WTC11 (cell line): ENCODE results near the gene CDC5L.

Experiments used
- AR ChIP-seq: fragments of 250-450 bp; sonication (Bioruptor Pico); IDR thresholded peaks from 2 replicates; pipeline ENCODE4 v1.9.0; 2021; ENCODE audit warnings: mild to moderate bottlenecking
- CBFB ChIP-seq: sonication (generic); formaldehyde crosslinking; IDR thresholded peaks from 2 replicates; pipeline ENCODE4 v1.8.1; 2022; ENCODE audit warnings: mild to moderate bottlenecking, low read depth, missing genetic modification reagents
- CTCF ChIP-seq: fragments of 200-600 bp; IDR thresholded peaks from 2 replicates; pipeline ENCODE4 v1.8.0; 2022; ENCODE audit warnings: antibody characterized with exemption
- E2F1 ChIP-seq: sonication (generic); formaldehyde crosslinking; IDR thresholded peaks from 2 replicates; pipeline ENCODE4 v1.8.0; 2022; ENCODE audit warnings: mild to moderate bottlenecking, missing genetic modification reagents
- HMGXB4 ChIP-seq: sonication (generic); formaldehyde crosslinking; IDR thresholded peaks from 2 replicates; pipeline ENCODE4 v1.8.1; 2023; ENCODE audit warnings: mild to moderate bottlenecking, moderate library complexity, missing genetic modification reagents
- MYBL2 ChIP-seq: sonication (generic); formaldehyde crosslinking; IDR thresholded peaks from 2 replicates; pipeline ENCODE4 v1.8.1; 2023; ENCODE audit warnings: mild to moderate bottlenecking, moderate library complexity, missing genetic modification reagents
- NR2C2 ChIP-seq: sonication (generic); formaldehyde crosslinking; IDR thresholded peaks from 2 replicates; pipeline ENCODE4 v1.8.0; 2022; ENCODE audit warnings: mild to moderate bottlenecking, missing genetic modification reagents
- PRDM15 ChIP-seq: sonication (generic); formaldehyde crosslinking; IDR thresholded peaks from 2 replicates; pipeline ENCODE4 v1.8.0; 2022; ENCODE audit warnings: missing genetic modification reagents
- SMAD3 ChIP-seq: sonication (generic); formaldehyde crosslinking; IDR thresholded peaks from 2 replicates; pipeline ENCODE4 v1.8.0; 2022; ENCODE audit warnings: missing genetic modification reagents, mild to moderate bottlenecking, borderline replicate concordance
- TEAD4 ChIP-seq: sonication (generic); formaldehyde crosslinking; IDR thresholded peaks from 2 replicates; pipeline ENCODE4 v1.8.0; 2022; ENCODE audit warnings: mild to moderate bottlenecking, missing genetic modification reagents
- USF2 ChIP-seq: sonication (generic); formaldehyde crosslinking; IDR thresholded peaks from 2 replicates; pipeline ENCODE4 v1.8.1; 2023; ENCODE audit warnings: mild to moderate bottlenecking, missing genetic modification reagents, moderate library complexity
- ZBTB21 ChIP-seq: sonication (generic); formaldehyde crosslinking; IDR thresholded peaks from 2 replicates; pipeline ENCODE4 v1.8.1; 2023; ENCODE audit warnings: mild to moderate bottlenecking, missing genetic modification reagents, borderline replicate concordance

GRCh38 chr6:44498436-44498835, 110.9 kb downstream of the CDC5L start:
- TF ChIP-seq CTCF (no peak), SMAD3 (CRISPR knock-in tag) (no peak), CBFB (CRISPR knock-in tag) (no peak), PRDM15 (CRISPR knock-in tag) (no peak), ZBTB21 (CRISPR knock-in tag) (no peak), E2F1 (CRISPR knock-in tag) (no peak), TEAD4 (no peak), MYBL2 (CRISPR knock-in tag) (no peak), USF2 (no peak), AR (CRISPR knock-in tag) (no peak), NR2C2 (CRISPR knock-in tag) (no peak), HMGXB4 (CRISPR knock-in tag) (no peak)
